Lung (tissue), 12 donors: Measurements from ENCODE around the gene HSPBAP1. TPM values are rescaled to one million over a fixed set of nuclear protein-coding genes. Genes with fewer than 3 reads are reported as not detected.
A peak's percentile ranks its signal among the peaks of the same experiment; 100 is the strongest.

Experiments used
- ATAC-seq: fragments of 200-7000 bp; cut with Tn5 transposase; one replicate; pipeline ENCODE4 v1.9.1; 2020; ENCODE audit warnings: moderate number of reproducible peaks; ENCODE audit not compliant: insufficient read depth, low FRiP score
- DNase-seq, 3 donors: peaks; one replicate each; pipeline ENCODE4 v3.0.0-alpha.2; 2013 to 2017
- H3K27ac ChIP-seq, 2 donors: one replicate each; pipeline ENCODE4 v1.5.1; 2013; ENCODE audit warnings: mild to moderate bottlenecking in 2 of 2, moderate library complexity in 2 of 2, control low read depth in 1 of 2, inconsistent platforms in 1 of 2, low read depth in 1 of 2, low read length in 1 of 2
- H3K27me3 ChIP-seq, 3 donors: one replicate each; pipeline ENCODE4 v1.5.1; 2013; ENCODE audit warnings: low read length in 2 of 3; ENCODE audit not compliant: control insufficient read depth in 3 of 3, insufficient read depth in 3 of 3
- H3K36me3 ChIP-seq, 4 donors: one replicate each; pipeline ENCODE4 v1.5.1; 2013; ENCODE audit warnings: low read length in 4 of 4, mild to moderate bottlenecking in 1 of 4, moderate library complexity in 1 of 4; ENCODE audit not compliant: control insufficient read depth in 4 of 4, insufficient read depth in 4 of 4
- H3K4me1 ChIP-seq, 5 donors: one replicate each; pipeline ENCODE4 v1.5.1; 2013; ENCODE audit warnings: low read length in 5 of 5, mild to moderate bottlenecking in 2 of 5, moderate library complexity in 1 of 5; ENCODE audit not compliant: control insufficient read depth in 5 of 5, insufficient read depth in 5 of 5
- H3K4me3 ChIP-seq: one replicate; pipeline ENCODE4 v1.5.1; 2013; ENCODE audit warnings: mild to moderate bottlenecking, control low read depth, moderate library complexity
- H3K9ac ChIP-seq, 2 donors: one replicate each; pipeline ENCODE4 v1.5.1; 2013; ENCODE audit warnings: low read length in 2 of 2, control low read depth in 1 of 2; ENCODE audit not compliant: insufficient read depth in 1 of 2
- H3K9me3 ChIP-seq, 4 donors: one replicate each; pipeline ENCODE4 v1.5.1; 2013; ENCODE audit warnings: low read length in 3 of 4, mild to moderate bottlenecking in 1 of 4, moderate library complexity in 1 of 4; ENCODE audit not compliant: control insufficient read depth in 4 of 4, insufficient read depth in 3 of 4
- WGBS, 2 donors: extraction: QIAGEN DNeasy Blood & Tissue Kit; methylation state at CpG; one replicate each; pipeline ENCODE4 v1.1.7; 2013; 5-methylcytosine and 5-hydroxymethylcytosine counted together
- polyA plus RNA-seq, 2 donors: library from polyadenylated mRNA; stranded (reverse); fragments of 200-250 nt; gene quantifications; one replicate each; pipeline ENCODE4 v1.2.1, GENCODE V29; 2013
- total RNA-seq, 2 donors: library from RNA; depleted of rRNA in 1 of 2; stranded (reverse); fragments of >200 nt in 1 of 2; gene quantifications; one replicate each; pipeline ENCODE4 v1.2.1, GENCODE V29; 2014 to 2021
- TF ChIP-seq, protein P1 (sequence below): IDR thresholded peaks from 2 replicates; pipeline ENCODE4 v1.5.1; 2012; ENCODE audit warnings: mild to moderate bottlenecking; ENCODE audit errors: control extremely low read depth, extremely low read depth
- donor health status: control.
- donor health status: control.
- donor health status: Bipolar disorder and iron deficiency.
- donor health status: healthy.
- donor health status: DM: yes; HTN: yes; CAD: no.

Gene HSPBAP1
- total and polyA plus RNA-seq, 4 donors: 8.4 to 15.9 (median 11.1) TPM

- peak overlapping the region; percentile 50 to 75 for H3K9ac ChIP-seq
- TF ChIP-seq, protein P1, sequence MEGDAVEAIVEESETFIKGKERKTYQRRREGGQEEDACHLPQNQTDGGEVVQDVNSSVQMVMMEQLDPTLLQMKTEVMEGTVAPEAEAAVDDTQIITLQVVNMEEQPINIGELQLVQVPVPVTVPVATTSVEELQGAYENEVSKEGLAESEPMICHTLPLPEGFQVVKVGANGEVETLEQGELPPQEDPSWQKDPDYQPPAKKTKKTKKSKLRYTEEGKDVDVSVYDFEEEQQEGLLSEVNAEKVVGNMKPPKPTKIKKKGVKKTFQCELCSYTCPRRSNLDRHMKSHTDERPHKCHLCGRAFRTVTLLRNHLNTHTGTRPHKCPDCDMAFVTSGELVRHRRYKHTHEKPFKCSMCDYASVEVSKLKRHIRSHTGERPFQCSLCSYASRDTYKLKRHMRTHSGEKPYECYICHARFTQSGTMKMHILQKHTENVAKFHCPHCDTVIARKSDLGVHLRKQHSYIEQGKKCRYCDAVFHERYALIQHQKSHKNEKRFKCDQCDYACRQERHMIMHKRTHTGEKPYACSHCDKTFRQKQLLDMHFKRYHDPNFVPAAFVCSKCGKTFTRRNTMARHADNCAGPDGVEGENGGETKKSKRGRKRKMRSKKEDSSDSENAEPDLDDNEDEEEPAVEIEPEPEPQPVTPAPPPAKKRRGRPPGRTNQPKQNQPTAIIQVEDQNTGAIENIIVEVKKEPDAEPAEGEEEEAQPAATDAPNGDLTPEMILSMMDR: no peak
- DNase-seq (no peak), ATAC-seq (no peak)
- H3K9me3 ChIP-seq: no peaks in the 10 kb centered on the region
- peaks cover 0 to 19% (median 6%) of the 10 kb centered on the region in 5 donors for H3K4me1 ChIP-seq
- peak overlapping the region; percentile 62 for H3K4me3 ChIP-seq
- WGBS, 2 donors: 20 to 23% methylated on average over 11 of the region's 11 CpGs
- H3K27ac ChIP-seq: peak overlapping the region; percentile 97 to 100
- H3K36me3 ChIP-seq: peaks cover 0 to under 1% (median 0%) of the 10 kb centered on the region in 4 donors
- no peaks in the 10 kb centered on the region for H3K27me3 ChIP-seq
Measured at GRCh38 chr3:122795674-122796195, 2.1 kb upstream of the HSPBAP1 start.

DNA sequence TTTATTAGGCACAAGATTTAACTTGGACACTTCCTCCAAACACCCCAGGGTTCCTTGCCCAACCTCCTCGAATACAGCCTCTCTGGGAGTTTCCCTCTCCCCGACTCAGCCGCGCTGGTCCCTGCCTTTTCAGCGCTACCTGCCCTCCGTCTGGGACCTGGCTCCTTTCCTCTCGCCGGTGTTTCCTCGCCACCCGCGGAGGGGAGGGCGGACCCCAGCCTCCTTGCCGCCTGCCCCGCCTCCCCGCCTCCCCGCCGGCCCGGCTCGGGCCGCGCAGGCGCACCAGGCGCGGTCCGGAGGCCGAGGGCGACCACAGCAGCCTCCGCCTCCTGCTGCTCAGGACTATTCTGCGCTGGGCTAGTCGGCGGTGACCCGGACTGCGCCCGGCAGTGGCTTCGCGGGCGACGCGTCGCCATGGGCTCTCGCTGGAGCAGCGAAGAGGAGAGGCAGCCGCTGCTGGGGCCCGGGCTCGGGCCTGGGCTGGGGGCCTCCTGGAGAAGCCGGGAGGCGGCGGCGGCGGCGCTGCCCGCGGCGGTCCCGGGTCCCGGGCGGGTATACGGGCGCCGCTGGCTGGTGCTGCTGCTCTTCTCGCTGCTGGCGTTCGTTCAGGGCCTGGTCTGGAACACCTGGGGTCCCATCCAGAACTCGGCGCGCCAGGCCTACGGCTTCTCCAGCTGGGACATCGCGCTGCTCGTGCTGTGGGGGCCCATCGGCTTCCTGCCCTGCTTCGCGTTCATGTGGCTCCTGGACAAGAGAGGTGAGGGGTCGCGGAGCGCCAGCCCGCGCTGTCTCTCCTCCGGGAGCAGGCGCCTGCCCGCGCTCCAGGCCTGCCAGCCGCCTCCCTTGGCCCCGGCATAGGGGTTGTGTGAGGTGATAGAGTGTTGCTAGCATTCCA lies 1.4 kb upstream of the HSPBAP1 start, which contains the start of gene SLC49A4:
Gene SLC49A4 (plus strand): TSS at position 291 of the 895 bp plus-strand sequence. CDS start 124 bp downstream, at position 415.
- no peaks in the 10 kb centered on the region for H3K36me3 ChIP-seq
- H3K4me3 ChIP-seq: peak within 1 kb of the TSS; percentile 62
- peak within 1 kb of the TSS; percentile 50 to 83 for H3K9ac ChIP-seq
- DNase-seq (peak; percentile 80 to 83 (median 83)), ATAC-seq (peak; percentile 91)
- H3K27ac ChIP-seq: peak within 1 kb of the TSS; percentile 97 to 100
- no peaks in the 10 kb centered on the region for H3K27me3 ChIP-seq
- TF ChIP-seq, protein P1: no peak
- peaks cover 0 to 19% (median 6%) of the 10 kb centered on the region in 5 donors for H3K4me1 ChIP-seq
- 1% methylated on average over 76 to 84 of the region's 84 CpGs for WGBS, 2 donors
- H3K9me3 ChIP-seq: no peaks in the 10 kb centered on the region

GRCh38 chr3:122794483-122794778 lies 800 bp upstream of the HSPBAP1 start:
- Histone ChIP-seq H3K27me3 (no peaks in the 10 kb centered on the region), H3K9ac (peak overlapping the region; percentile 33 to 83), H3K9me3 (no peaks in the 10 kb centered on the region), H3K4me1 (peaks cover 0 to 19% (median 6%) of the 10 kb centered on the region in 5 donors), H3K4me3 (peak overlapping the region; percentile 62), H3K27ac (peak overlapping the region; percentile 97 to 100), H3K36me3 (no peaks in the 10 kb centered on the region)
- TF ChIP-seq, protein P1: no peak
- no peak for ATAC-seq
- 0% methylated on average over 6 of the region's 6 CpGs for WGBS, 2 donors
- no peak for DNase-seq
